SU-DHL-6 (cell line): ENCODE measurements around the gene NUDCD2.

ENCODE experiments used
- EZH2phosphoT487 ChIP-seq: fragments of 200-600 bp; sonication (generic), shearing (Covaris generic); conservative IDR thresholded peaks from 2 replicates; pipeline ENCODE4 v1.6.1; 2018; ENCODE audit warnings: mild to moderate bottlenecking, antibody characterized with exemption, low read length, moderate library complexity, mixed read lengths
- TF ChIP-seq, protein P1 (sequence below): fragments of 200-600 bp; sonication (generic); IDR thresholded peaks from one replicate; pipeline ENCODE4 v1.5.1; 2017; ENCODE audit warnings: antibody characterized with exemption, mild to moderate bottlenecking, low read length, moderate library complexity; ENCODE audit not compliant: insufficient read depth, poor library complexity, severe bottlenecking

DNA sequence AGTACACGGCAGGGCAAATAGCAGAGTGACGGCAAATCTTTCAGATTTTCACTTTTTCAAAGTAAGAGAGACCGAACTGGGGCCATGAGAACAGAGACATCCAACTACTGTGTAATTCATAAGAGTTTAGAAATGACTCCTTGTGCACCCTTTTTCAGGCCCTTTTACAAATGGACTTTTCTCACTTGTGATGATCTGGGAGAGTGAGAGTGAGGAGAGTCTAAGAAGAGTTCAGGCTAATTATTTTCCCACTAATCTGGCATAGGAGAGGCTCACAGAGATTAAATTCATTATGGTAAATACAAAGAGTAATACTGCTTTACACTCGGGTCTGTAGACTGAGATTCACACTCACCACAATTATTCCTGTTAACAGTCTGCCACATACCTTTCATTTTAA is 23.4 kb downstream of the NUDCD2 start:
- TF ChIP-seq, protein P1, sequence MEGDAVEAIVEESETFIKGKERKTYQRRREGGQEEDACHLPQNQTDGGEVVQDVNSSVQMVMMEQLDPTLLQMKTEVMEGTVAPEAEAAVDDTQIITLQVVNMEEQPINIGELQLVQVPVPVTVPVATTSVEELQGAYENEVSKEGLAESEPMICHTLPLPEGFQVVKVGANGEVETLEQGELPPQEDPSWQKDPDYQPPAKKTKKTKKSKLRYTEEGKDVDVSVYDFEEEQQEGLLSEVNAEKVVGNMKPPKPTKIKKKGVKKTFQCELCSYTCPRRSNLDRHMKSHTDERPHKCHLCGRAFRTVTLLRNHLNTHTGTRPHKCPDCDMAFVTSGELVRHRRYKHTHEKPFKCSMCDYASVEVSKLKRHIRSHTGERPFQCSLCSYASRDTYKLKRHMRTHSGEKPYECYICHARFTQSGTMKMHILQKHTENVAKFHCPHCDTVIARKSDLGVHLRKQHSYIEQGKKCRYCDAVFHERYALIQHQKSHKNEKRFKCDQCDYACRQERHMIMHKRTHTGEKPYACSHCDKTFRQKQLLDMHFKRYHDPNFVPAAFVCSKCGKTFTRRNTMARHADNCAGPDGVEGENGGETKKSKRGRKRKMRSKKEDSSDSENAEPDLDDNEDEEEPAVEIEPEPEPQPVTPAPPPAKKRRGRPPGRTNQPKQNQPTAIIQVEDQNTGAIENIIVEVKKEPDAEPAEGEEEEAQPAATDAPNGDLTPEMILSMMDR, result no peak
- TF ChIP-seq EZH2phosphoT487, result no peak
